ENCODE measurements around the gene PKNOX2. TPM values are rescaled to one million over a fixed set of nuclear protein-coding genes. Genes with fewer than 3 reads are reported as not detected.

Gene PKNOX2
- total RNA-seq, 1 donor from 2014 or later = 34.9 TPM

GRCh38 chr11:125416981-125417935 lies 252.7 kb downstream of the PKNOX2 start:
- Mint-ChIP-seq H3K27me3 (ENCODE audit: low read depth) (no peaks in the 10 kb centered on the region), H3K4me3 (ENCODE audit: unreplicated experiment) (no peak overlapping the region), H3K36me3 (ENCODE audit: low read depth) (peaks cover 19% of the 10 kb centered on the region), H3K27ac (ENCODE audit: unreplicated experiment) (no peak overlapping the region), H3K9me3 (ENCODE audit: low read depth) (no peaks in the 10 kb centered on the region), H3K4me1 (ENCODE audit: low read depth) (no peaks in the 10 kb centered on the region)
- no peak for DNase-seq (ENCODE audit: low spot score)
- no peak for TF ChIP-seq CTCF (IDR thresholded peaks at IDR 0.05)

GRCh38 chr11:125418396-125418795 lies 253.8 kb downstream of the PKNOX2 start:
- Mint-ChIP-seq H3K4me1 (ENCODE audit: low read depth) (no peaks in the 10 kb centered on the region), H3K27ac (ENCODE audit: unreplicated experiment) (no peak overlapping the region), H3K36me3 (ENCODE audit: low read depth) (peaks cover 13% of the 10 kb centered on the region), H3K27me3 (ENCODE audit: low read depth) (no peaks in the 10 kb centered on the region), H3K9me3 (ENCODE audit: low read depth) (no peaks in the 10 kb centered on the region), H3K4me3 (ENCODE audit: unreplicated experiment) (no peak overlapping the region)
- TF ChIP-seq CTCF (IDR thresholded peaks at IDR 0.05) = no peak
- no peak for DNase-seq (ENCODE audit: low spot score)

- Mint-ChIP-seq H3K4me1 (ENCODE audit: low read depth) (no peaks in the 10 kb centered on the region), H3K27me3 (ENCODE audit: low read depth) (no peaks in the 10 kb centered on the region), H3K9me3 (ENCODE audit: low read depth) (no peaks in the 10 kb centered on the region), H3K27ac (ENCODE audit: unreplicated experiment) (no peak overlapping the region), H3K36me3 (ENCODE audit: low read depth) (peaks cover 7% of the 10 kb centered on the region), H3K4me3 (ENCODE audit: unreplicated experiment) (no peak overlapping the region)
- no peak for TF ChIP-seq CTCF (IDR thresholded peaks at IDR 0.05)
- no peak for DNase-seq (ENCODE audit: low spot score)
Measured at GRCh38 chr11:125422681-125423080, 258.1 kb downstream of the PKNOX2 start.

- no peaks in the 10 kb centered on the region for H3K9me3 Mint-ChIP-seq (ENCODE audit: low read depth)
- no peak overlapping the region for H3K27ac Mint-ChIP-seq (ENCODE audit: unreplicated experiment)
- no peaks in the 10 kb centered on the region for H3K4me1 Mint-ChIP-seq (ENCODE audit: low read depth)
- TF ChIP-seq CTCF (IDR thresholded peaks at IDR 0.05) = peak; percentile 67
- peaks cover 4% of the 10 kb centered on the region for H3K36me3 Mint-ChIP-seq (ENCODE audit: low read depth)
- no peak overlapping the region for H3K4me3 Mint-ChIP-seq (ENCODE audit: unreplicated experiment)
- no peaks in the 10 kb centered on the region for H3K27me3 Mint-ChIP-seq (ENCODE audit: low read depth)
- DNase-seq (ENCODE audit: low spot score) = no peak
Measured at GRCh38 chr11:125423247-125423849, 258.8 kb downstream of the PKNOX2 start.

GRCh38 chr11:125425601-125426000 lies 261.1 kb downstream of the PKNOX2 start:
- Mint-ChIP-seq H3K4me1 (ENCODE audit: low read depth) (no peaks in the 10 kb centered on the region), H3K27ac (ENCODE audit: unreplicated experiment) (no peak overlapping the region), H3K27me3 (ENCODE audit: low read depth) (no peaks in the 10 kb centered on the region), H3K4me3 (ENCODE audit: unreplicated experiment) (no peak overlapping the region), H3K36me3 (ENCODE audit: low read depth) (peaks cover 9% of the 10 kb centered on the region), H3K9me3 (ENCODE audit: low read depth) (no peaks in the 10 kb centered on the region)
- no peak for TF ChIP-seq CTCF (IDR thresholded peaks at IDR 0.05)
- no peak for DNase-seq (ENCODE audit: low spot score)
